Cerebellar nuclear complex (tissue), 1 donor: ENCODE measurements around the gene SLC9A5.

Experiments used
- DNase-seq, 2 experiments: peaks; one replicate each; lab custom pipeline; 2025; lab: John Stamatoyannopoulos, UW

Gene SLC9A5, protein sequence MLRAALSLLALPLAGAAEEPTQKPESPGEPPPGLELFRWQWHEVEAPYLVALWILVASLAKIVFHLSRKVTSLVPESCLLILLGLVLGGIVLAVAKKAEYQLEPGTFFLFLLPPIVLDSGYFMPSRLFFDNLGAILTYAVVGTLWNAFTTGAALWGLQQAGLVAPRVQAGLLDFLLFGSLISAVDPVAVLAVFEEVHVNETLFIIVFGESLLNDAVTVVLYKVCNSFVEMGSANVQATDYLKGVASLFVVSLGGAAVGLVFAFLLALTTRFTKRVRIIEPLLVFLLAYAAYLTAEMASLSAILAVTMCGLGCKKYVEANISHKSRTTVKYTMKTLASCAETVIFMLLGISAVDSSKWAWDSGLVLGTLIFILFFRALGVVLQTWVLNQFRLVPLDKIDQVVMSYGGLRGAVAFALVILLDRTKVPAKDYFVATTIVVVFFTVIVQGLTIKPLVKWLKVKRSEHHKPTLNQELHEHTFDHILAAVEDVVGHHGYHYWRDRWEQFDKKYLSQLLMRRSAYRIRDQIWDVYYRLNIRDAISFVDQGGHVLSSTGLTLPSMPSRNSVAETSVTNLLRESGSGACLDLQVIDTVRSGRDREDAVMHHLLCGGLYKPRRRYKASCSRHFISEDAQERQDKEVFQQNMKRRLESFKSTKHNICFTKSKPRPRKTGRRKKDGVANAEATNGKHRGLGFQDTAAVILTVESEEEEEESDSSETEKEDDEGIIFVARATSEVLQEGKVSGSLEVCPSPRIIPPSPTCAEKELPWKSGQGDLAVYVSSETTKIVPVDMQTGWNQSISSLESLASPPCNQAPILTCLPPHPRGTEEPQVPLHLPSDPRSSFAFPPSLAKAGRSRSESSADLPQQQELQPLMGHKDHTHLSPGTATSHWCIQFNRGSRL

GRCh38 chr16:67248401-67249177 is at the start of gene SLC9A5:
Gene SLC9A5 (plus strand): TSS chr16:67248979. CDS start chr16:67249015, 36 bp downstream.
- no peak for DNase-seq

- no peak for DNase-seq
These were observed 49.6 kb upstream of the SLC9A5 start, which contains the start of gene ELMO3 for GRCh38 chr16:67199011-67199807. Gene ELMO3 (plus strand): TSS chr16:67199131. CDS start chr16:67199327, 196 bp downstream.

DNA sequence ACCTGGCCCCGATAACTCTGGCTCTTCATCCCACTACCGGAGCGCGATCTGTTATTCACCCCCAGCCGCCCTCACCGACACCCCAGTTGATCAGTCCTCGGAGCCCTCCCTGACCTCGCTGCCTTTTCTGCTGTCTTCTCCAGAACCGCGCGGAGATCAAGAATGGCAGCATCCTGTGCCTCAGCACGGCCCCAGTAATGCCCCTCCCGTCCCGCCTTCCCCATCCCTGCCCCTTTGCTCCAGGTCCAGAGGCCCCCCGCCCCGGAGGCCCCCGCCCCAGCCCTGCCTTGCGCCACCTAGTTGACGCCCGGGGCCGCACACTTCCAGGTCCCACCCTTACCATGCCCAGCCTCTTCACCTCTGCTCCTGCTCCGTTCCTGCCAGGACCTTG is 49.0 kb upstream of the SLC9A5 start:
- no peak for DNase-seq

- DNase-seq: no peak
These were observed 48.3 kb upstream of the SLC9A5 start for GRCh38 chr16:67200491-67200890.

- DNase-seq: no peak
These were observed 47.1 kb upstream of the SLC9A5 start for GRCh38 chr16:67201411-67202345.

DNA sequence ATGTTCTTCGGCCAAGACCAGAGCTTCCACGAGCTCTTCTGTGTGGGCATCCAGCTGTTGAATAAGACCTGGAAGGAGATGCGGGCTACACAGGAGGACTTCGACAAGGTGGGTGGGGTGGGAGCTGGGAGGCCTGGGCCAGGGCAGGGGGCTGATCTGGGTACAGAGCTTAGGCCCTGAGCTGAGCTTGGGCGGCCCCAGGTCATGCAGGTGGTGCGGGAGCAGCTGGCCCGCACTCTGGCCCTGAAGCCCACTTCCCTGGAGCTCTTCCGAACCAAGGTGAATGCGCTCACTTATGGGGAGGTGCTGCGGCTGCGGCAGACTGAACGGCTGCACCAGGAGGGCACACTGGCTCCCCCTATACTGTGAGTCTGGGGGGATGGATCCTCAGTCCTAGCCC is 46.4 kb upstream of the SLC9A5 start:
- no peak for DNase-seq

GRCh38 chr16:67202956-67203493 is 45.8 kb upstream of the SLC9A5 start:
- no peak for DNase-seq

- DNase-seq: no peak
These were observed 44.7 kb upstream of the SLC9A5 start for GRCh38 chr16:67204076-67204475.

DNA sequence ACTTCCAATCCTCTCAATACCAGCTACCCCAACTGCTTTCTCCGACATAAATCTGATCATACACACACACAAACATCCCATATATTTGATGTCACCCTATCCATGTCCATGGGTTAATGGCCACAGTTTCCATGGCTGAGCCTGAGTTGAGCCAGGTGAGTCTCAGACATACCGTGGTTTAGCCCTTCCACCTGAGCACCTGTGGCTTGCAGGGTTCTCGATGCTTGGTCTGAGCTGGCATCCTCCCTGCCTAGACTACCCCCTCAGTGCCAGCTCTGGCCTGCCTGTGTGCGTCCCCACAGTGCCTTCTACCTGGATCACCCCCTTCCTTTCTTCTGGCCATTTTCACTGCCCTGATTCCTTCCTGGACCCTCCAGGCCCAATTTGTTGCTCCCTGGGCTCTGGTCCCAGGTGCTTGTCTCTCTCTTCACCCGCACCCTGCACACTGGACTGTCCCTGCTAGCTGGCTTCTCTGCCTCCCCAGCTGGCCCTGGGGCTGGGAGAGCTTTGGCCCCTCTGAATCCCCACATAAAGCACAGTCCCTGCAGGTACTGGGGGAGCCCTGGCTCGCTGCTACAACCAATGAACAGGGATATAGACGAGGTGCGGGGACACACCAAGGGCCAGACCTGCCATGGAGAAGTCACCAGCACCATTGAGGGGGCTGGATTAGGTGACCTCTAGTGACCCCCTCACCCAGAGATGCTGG is 42.5 kb upstream of the SLC9A5 start:
- no peak for DNase-seq

DNA sequence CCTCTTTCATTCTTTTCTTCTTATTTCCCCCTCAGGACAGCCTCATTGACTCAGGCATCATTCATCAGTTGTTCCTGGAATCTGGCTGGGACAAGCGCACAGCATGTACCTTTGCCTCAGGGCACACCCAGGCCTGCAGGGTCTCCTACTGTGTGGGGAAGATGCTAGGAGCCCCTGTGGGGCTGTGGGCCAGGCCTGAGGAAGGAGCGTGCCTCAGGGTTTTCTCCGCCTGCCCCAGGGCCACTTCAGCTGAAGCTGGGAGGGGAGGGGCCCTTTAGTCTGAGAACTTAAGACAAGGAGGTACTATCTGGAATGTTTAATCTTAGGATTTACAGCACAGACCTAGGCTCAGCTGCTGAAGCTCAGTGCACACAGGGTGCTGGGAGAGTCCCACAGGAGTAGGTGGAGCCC is 41.9 kb upstream of the SLC9A5 start:
- DNase-seq: no peak

DNA sequence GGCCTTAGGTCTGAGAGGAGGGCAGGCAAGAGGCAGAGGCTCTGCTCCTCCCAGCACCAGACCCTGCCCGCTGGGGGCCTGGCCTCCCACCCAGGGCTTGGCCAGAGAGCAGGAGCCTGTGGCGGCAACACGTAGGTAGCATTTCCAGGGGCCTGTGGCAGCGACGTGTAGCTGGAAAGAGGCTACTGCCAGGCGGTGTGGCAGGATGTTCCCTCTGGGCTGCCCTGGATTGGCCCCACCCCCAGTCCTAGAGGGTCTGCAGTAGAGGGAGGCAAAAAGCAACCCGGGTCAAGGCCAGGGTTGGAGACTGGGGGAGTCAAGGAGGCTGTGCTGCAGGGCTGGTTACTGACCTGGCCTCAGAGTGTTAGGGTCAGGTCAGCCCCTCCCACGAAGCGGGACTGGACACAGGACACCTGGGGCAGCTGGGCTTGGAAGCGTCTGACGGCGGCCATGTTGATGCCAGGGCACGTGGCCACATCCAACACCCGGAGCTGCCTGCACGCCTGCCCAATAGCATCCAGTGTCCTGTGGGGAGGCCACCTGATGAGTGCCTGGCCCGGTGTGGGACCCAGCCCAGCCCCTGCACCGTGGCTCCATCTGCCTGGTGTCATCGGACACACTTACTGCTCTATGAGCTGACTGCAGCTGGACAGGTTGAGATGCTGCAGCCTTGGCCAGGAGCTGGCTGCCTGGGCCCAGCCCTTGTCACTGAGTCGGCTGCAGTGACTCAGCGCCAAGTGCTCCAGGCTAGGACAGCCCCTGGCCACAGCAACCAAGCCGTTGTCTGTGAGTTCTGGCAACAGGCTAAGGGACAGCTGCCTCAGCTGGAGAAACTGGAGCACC is 41.3 kb upstream of the SLC9A5 start:
- no peak for DNase-seq

- DNase-seq: no peak
These were observed 40.5 kb upstream of the SLC9A5 start for GRCh38 chr16:67208154-67208896.

- DNase-seq: no peak
These were observed 39.2 kb upstream of the SLC9A5 start for GRCh38 chr16:67209565-67209964.

DNA sequence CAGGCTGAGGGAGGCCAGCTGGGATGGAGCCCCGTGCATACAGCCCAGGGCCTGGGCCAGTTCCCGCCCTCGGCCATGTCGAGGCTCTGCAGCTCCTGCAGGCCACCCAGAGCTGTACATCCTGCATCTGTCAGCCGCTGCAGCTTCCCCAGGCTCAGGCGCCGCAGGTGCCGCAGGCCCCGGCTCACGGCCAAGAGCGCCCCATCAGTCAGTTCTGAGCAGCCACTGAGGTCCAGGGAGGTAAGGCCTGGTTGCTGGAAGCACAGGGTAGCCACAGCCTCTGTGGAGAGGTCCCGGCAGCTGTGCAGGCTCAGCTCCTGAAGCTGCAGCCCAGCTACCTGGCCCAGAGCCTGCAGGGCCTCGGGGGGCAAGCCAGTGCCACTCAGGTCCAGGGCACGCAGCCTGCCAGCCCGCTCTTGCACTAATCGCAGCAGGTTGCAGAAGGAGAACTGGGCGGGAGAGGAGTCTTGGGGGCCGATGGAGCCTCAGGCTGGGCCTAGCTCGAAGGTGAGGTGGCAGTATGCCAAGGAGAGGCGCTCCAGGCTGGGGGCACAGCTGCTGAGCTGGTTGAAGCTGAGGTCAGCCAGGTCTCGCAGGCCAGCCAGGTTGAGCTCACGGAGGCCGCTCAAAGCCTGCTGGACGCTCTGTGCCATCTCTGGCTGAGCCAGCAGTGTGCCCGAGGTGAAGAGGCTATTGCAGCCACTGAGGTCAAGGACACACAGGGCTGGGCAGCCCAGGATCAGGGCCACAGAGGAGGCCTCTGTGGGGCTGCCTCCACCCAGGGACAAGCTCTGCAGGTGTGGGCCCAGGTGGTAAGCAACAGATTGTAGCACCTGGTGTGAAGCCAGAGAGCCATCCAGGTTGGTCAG is 38.5 kb upstream of the SLC9A5 start:
- no peak for DNase-seq

DNA sequence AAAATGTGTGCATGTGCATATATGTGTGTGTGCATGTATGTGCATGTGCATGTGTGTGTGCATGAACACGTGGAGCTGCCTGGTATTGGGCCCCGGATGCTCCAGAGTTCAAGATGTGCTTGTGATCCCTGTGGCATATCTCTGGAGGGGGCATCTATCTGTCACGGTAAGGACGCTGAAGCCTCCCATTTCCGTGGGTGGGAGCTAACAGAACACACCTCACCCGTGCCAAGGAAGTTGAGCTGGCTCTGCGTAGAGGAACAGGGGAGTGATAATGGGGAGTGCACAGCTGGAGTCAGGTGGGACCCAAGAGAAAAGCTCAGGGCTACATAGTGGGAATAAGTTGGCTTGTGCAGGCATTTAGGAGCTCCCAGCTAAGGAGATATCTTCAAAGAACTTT is 37.1 kb upstream of the SLC9A5 start:
- no peak for DNase-seq

- DNase-seq: no peak
These were observed 36.0 kb upstream of the SLC9A5 start for GRCh38 chr16:67212766-67213165.
